Measurements from ENCODE around the gene UCP3. TPM values are rescaled to one million over a fixed set of nuclear protein-coding genes. Genes with fewer than 3 reads are reported as not detected.

UCP3 gene
- total RNA-seq, 2 experiments from 2014 or later = 4.0 to 4.1 TPM

GRCh38 chr11:74024261-74025029, 15.6 kb upstream of the UCP3 start:
- Mint-ChIP-seq H3K4me1 (peaks cover 19% of the 10 kb centered on the region), H3K4me3 (no peak overlapping the region), H3K27ac (no peak overlapping the region), H3K36me3 (peaks cover 22% of the 10 kb centered on the region), H3K27me3 (no peaks in the 10 kb centered on the region), H3K9me3 (no peaks in the 10 kb centered on the region)
- no peak for ATAC-seq (ENCODE audit: low read depth)
- POLR2A ChIA-PET = no interaction called here
- no peak for DNase-seq

GRCh38 chr11:74023276-74023675, 14.4 kb upstream of the UCP3 start:
- no peak for DNase-seq
- Mint-ChIP-seq H3K9me3 (no peaks in the 10 kb centered on the region), H3K36me3 (peaks cover 23% of the 10 kb centered on the region), H3K4me3 (no peak overlapping the region), H3K27me3 (no peaks in the 10 kb centered on the region), H3K4me1 (peaks cover 18% of the 10 kb centered on the region), H3K27ac (no peak overlapping the region)
- POLR2A ChIA-PET = no interaction called here
- ATAC-seq (ENCODE audit: low read depth) = no peak

- no peaks in the 10 kb centered on the region for H3K27me3 Mint-ChIP-seq
- ATAC-seq (ENCODE audit: low read depth) = no peak
- H3K4me1 Mint-ChIP-seq = peaks cover 18% of the 10 kb centered on the region
These were observed 13.7 kb upstream of the UCP3 start for GRCh38 chr11:74022546-74022945.

GRCh38 chr11:74021998-74022397, 13.1 kb upstream of the UCP3 start:
- Mint-ChIP-seq H3K4me3 (no peak overlapping the region), H3K36me3 (peaks cover 23% of the 10 kb centered on the region), H3K27ac (no peak overlapping the region), H3K4me1 (peaks cover 18% of the 10 kb centered on the region), H3K9me3 (no peaks in the 10 kb centered on the region), H3K27me3 (no peaks in the 10 kb centered on the region)
- POLR2A ChIA-PET = no interaction called here
- DNase-seq (no peak), ATAC-seq (ENCODE audit: low read depth) (no peak)

More at GRCh38 chr11:74022546-74022945, 13.7 kb upstream of the UCP3 start:
- no peak overlapping the region for H3K4me3 Mint-ChIP-seq
- H3K27ac Mint-ChIP-seq = no peak overlapping the region
- H3K9me3 Mint-ChIP-seq = no peaks in the 10 kb centered on the region
- POLR2A ChIA-PET = no interaction called here
- H3K36me3 Mint-ChIP-seq = peaks cover 20% of the 10 kb centered on the region
- DNase-seq = no peak

GRCh38 chr11:74020539-74020938, 11.7 kb upstream of the UCP3 start:
- no peak for ATAC-seq (ENCODE audit: low read depth)
- Mint-ChIP-seq H3K9me3 (no peaks in the 10 kb centered on the region), H3K4me3 (no peak overlapping the region), H3K36me3 (peaks cover 27% of the 10 kb centered on the region), H3K27me3 (no peaks in the 10 kb centered on the region), H3K27ac (no peak overlapping the region), H3K4me1 (peaks cover 18% of the 10 kb centered on the region)
- POLR2A ChIA-PET = interaction anchor here (0.7 to 2.1 kb wide), 5 partner anchors 8 to 50 kb away, joined by 3 to 6 read pairs (median 4); partner anchors contain the start of gene UCP2
- DNase-seq = no peak

GRCh38 chr11:74019860-74020259, 11.0 kb upstream of the UCP3 start:
- peaks cover 22% of the 10 kb centered on the region for H3K4me1 Mint-ChIP-seq
- H3K27me3 Mint-ChIP-seq = no peaks in the 10 kb centered on the region
- POLR2A ChIA-PET = interaction anchor here (0.7 to 2.5 kb wide), 6 partner anchors 8 to 49 kb away, joined by 3 to 8 read pairs (median 5); partner anchors contain the start of gene UCP2
- ATAC-seq (ENCODE audit: low read depth) (peak; percentile 47), DNase-seq (no peak)
- H3K27ac Mint-ChIP-seq = no peak overlapping the region
- H3K9me3 Mint-ChIP-seq = no peaks in the 10 kb centered on the region
- peak overlapping the region; percentile 26 for H3K4me3 Mint-ChIP-seq
- H3K36me3 Mint-ChIP-seq = peaks cover 29% of the 10 kb centered on the region

- H3K27me3 Mint-ChIP-seq = no peaks in the 10 kb centered on the region
- H3K4me1 Mint-ChIP-seq = peaks cover 24% of the 10 kb centered on the region
- H3K9me3 Mint-ChIP-seq = no peaks in the 10 kb centered on the region
- peaks cover 29% of the 10 kb centered on the region for H3K36me3 Mint-ChIP-seq
- DNase-seq (no peak), ATAC-seq (ENCODE audit: low read depth) (no peak)
- no peak overlapping the region for H3K4me3 Mint-ChIP-seq
- no peak overlapping the region for H3K27ac Mint-ChIP-seq
- POLR2A ChIA-PET = interaction anchor here (1.2 to 2.5 kb wide), 5 partner anchors 14 to 39 kb away, joined by 3 to 8 read pairs (median 5); partner anchors contain the start of gene UCP2
These were observed 10.3 kb upstream of the UCP3 start for GRCh38 chr11:74019104-74019738.

- peak overlapping the region; percentile 35 for H3K27ac Mint-ChIP-seq
- H3K4me3 Mint-ChIP-seq = no peak overlapping the region
- peaks cover 18% of the 10 kb centered on the region for H3K4me1 Mint-ChIP-seq
- POLR2A ChIA-PET = interaction anchor here (1.0 to 2.5 kb wide), 5 partner anchors 13 to 37 kb away, joined by 3 to 8 read pairs (median 5); partner anchors contain the start of gene UCP2
- DNase-seq (no peak), ATAC-seq (ENCODE audit: low read depth) (no peak)
- no peaks in the 10 kb centered on the region for H3K27me3 Mint-ChIP-seq
- no peaks in the 10 kb centered on the region for H3K9me3 Mint-ChIP-seq
- peaks cover 24% of the 10 kb centered on the region for H3K36me3 Mint-ChIP-seq
These were observed 9.6 kb upstream of the UCP3 start for GRCh38 chr11:74018331-74019005.

- Mint-ChIP-seq H3K4me1 (peaks cover 17% of the 10 kb centered on the region), H3K9me3 (no peaks in the 10 kb centered on the region), H3K27ac (no peak overlapping the region), H3K36me3 (peaks cover 23% of the 10 kb centered on the region), H3K4me3 (no peak overlapping the region), H3K27me3 (no peaks in the 10 kb centered on the region)
- no peak for DNase-seq
- no peak for ATAC-seq (ENCODE audit: low read depth)
- POLR2A ChIA-PET = interaction anchor here (1.0 to 2.5 kb wide), 3 partner anchors 12 to 37 kb away, joined by 3 to 8 read pairs (median 5); partner anchors contain the start of gene UCP2
These were observed 8.7 kb upstream of the UCP3 start for GRCh38 chr11:74017631-74018030.

GRCh38 chr11:74015919-74016684, 7.2 kb upstream of the UCP3 start:
- Mint-ChIP-seq H3K36me3 (peaks cover 31% of the 10 kb centered on the region), H3K4me3 (no peak overlapping the region), H3K9me3 (no peaks in the 10 kb centered on the region), H3K4me1 (peaks cover 30% of the 10 kb centered on the region), H3K27me3 (no peaks in the 10 kb centered on the region), H3K27ac (peak overlapping the region; percentile 37)
- ATAC-seq (ENCODE audit: low read depth) (no peak), DNase-seq (no peak)
- POLR2A ChIA-PET = interaction anchor here (1.1 to 2.0 kb wide), 3 partner anchors 11 to 155 kb away, joined by 4 to 5 read pairs (median 4); partner anchors contain the start of genes C2CD3, PPME1 and UCP2

GRCh38 chr11:74014880-74015279, 6.0 kb upstream of the UCP3 start:
- Mint-ChIP-seq H3K9me3 (no peaks in the 10 kb centered on the region), H3K4me3 (no peak overlapping the region), H3K4me1 (peaks cover 42% of the 10 kb centered on the region), H3K36me3 (peaks cover 37% of the 10 kb centered on the region), H3K27me3 (no peaks in the 10 kb centered on the region), H3K27ac (no peak overlapping the region)
- POLR2A ChIA-PET = interaction anchor here (1.6 to 2.3 kb wide), 4 partner anchors 9 to 156 kb away, joined by 4 to 11 read pairs (median 6); partner anchors contain the start of genes C2CD3, PPME1 and UCP2
- DNase-seq (no peak), ATAC-seq (ENCODE audit: low read depth) (no peak)

GRCh38 chr11:74013141-74013540, 4.3 kb upstream of the UCP3 start:
- no peak overlapping the region for H3K27ac Mint-ChIP-seq
- H3K36me3 Mint-ChIP-seq = peaks cover 37% of the 10 kb centered on the region
- POLR2A ChIA-PET = interaction anchor here (0.6 to 1.6 kb wide), 3 partner anchors 16 to 32 kb away, joined by 3 to 7 read pairs (median 4); partner anchors contain the start of gene UCP2
- ATAC-seq (ENCODE audit: low read depth) (no peak), DNase-seq (no peak)
- H3K27me3 Mint-ChIP-seq = no peaks in the 10 kb centered on the region
- H3K4me1 Mint-ChIP-seq = peaks cover 49% of the 10 kb centered on the region
- H3K4me3 Mint-ChIP-seq = no peak overlapping the region
- H3K9me3 Mint-ChIP-seq = no peaks in the 10 kb centered on the region

Data from activated naive CD8-positive, alpha-beta T cell treated with anti-CD3 and anti-CD28 coated beads, Interleukin-2, amount 10 ng/mL, durations not matched to agents 7 days and 5 days (primary cell).